Smooth muscle cell (in vitro differentiated cells): ENCODE results near the gene ACADVL. TPM values are rescaled to one million over a fixed set of nuclear protein-coding genes. Genes with fewer than 3 reads are reported as not detected.

Experiments used
- DNase-seq: peaks from one replicate; lab custom pipeline; 2025; ENCODE audit not compliant: unreplicated experiment; lab: John Stamatoyannopoulos, UW
- H2AFZ ChIP-seq: fragments of 200-600 bp; sonication (generic); 2 replicates; pipeline ENCODE4 v1.6.0; 2016; ENCODE audit warnings: antibody characterized with exemption, low read depth, mild to moderate bottlenecking
- H3F3A ChIP-seq: fragments of 200-600 bp; sonication (generic); 2 replicates; pipeline ENCODE4 v1.6.0; 2017; ENCODE audit warnings: antibody characterized with exemption, low read depth
- H3K27ac ChIP-seq: fragments of 200-600 bp; sonication (generic); 2 replicates; pipeline ENCODE4 v1.5.1; 2016; ENCODE audit warnings: low read depth, mild to moderate bottlenecking
- H3K27me3 ChIP-seq: fragments of 200-600 bp; sonication (generic); 2 replicates; pipeline ENCODE4 v1.6.1; 2016; ENCODE audit warnings: low read depth, mild to moderate bottlenecking
- H3K36me3 ChIP-seq: fragments of 200-600 bp; sonication (generic); 2 replicates; pipeline ENCODE4 v1.5.1; 2016; ENCODE audit warnings: low read depth
- H3K4me1 ChIP-seq: fragments of 200-600 bp; sonication (generic); 2 replicates; pipeline ENCODE4 v1.5.1; 2016; ENCODE audit warnings: low read depth
- H3K4me2 ChIP-seq: fragments of 200-600 bp; sonication (generic); 2 replicates; pipeline ENCODE4 v1.6.0; 2016; ENCODE audit warnings: mild to moderate bottlenecking
- H3K4me3 ChIP-seq: fragments of 200-600 bp; sonication (generic); 2 replicates; pipeline ENCODE4 v1.5.1; 2016; ENCODE audit warnings: mild to moderate bottlenecking
- H3K79me2 ChIP-seq: fragments of 200-600 bp; sonication (generic); 2 replicates; pipeline ENCODE4 v1.6.0; 2016; ENCODE audit warnings: low read depth, mild to moderate bottlenecking
- H3K9ac ChIP-seq: fragments of 200-600 bp; sonication (generic); 2 replicates; pipeline ENCODE4 v1.6.0; 2016; ENCODE audit warnings: low read depth
- H3K9me3 ChIP-seq: fragments of 200-600 bp; sonication (generic); replicated peaks from 2 replicates; pipeline ENCODE4 v1.5.1; 2016; ENCODE audit warnings: low read depth
- H4K20me1 ChIP-seq: fragments of 200-600 bp; sonication (generic); 2 replicates; pipeline ENCODE4 v1.6.0; 2016; ENCODE audit warnings: low read depth
- WGBS: methylation state at CpG from one replicate; pipeline ENCODE4 v1.1.7; 2016; ENCODE audit warnings: low lambda C conversion rate; 5-methylcytosine and 5-hydroxymethylcytosine counted together
- polyA plus RNA-seq: library from polyadenylated mRNA; unstranded; fragments of >200 nt; fragmentation: Nextera tagmentation; extraction: Ambion mirVana; gene quantifications from 2 replicates; pipeline ENCODE4 v1.2.1, GENCODE V29; 2016
- total RNA-seq: library from RNA; depleted of rRNA; stranded (reverse); fragments of >200 nt; gene quantifications from 2 replicates; pipeline ENCODE4 v1.2.3, GENCODE V29; 2014
- TF ChIP-seq, protein P1 (sequence below): fragments of 200-600 bp; sonication (generic); IDR thresholded peaks from 2 replicates; pipeline ENCODE4 v1.5.1; 2017; ENCODE audit warnings: borderline replicate concordance, mild to moderate bottlenecking, antibody characterized with exemption; ENCODE audit not compliant: insufficient read depth, poor library complexity, severe bottlenecking

Gene ACADVL
- total and polyA plus RNA-seq, 2 experiments from 2014 or later: 185 to 331 TPM

DNA sequence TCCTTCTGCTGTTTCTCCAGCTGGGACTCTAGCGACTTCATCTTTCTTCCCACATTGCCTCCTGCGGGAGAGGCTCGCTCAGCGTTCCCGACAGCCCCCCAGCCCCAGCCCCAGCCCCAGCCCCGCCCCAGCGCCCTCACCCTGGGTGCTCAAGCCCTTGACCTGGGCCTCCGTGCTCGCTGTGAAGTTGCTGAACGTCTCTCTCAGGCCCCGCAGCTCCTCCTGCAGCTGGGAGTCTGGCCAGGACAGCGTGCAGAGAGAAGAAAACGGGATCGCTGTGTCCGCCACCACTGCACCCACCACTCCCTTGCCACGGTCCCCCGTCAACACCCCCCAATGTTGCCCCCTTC lies 42.9 kb upstream of the ACADVL start:
- Histone ChIP-seq H3K79me2 (no peaks in the 10 kb centered on the region), H3K4me1 (no peaks in the 10 kb centered on the region), H3K27ac (no peak overlapping the region), H3K4me3 (peak overlapping the region; percentile 59), H3F3A (no peaks in the 10 kb centered on the region), H3K9me3 (no peaks in the 10 kb centered on the region), H3K4me2 (peak overlapping the region; percentile 90), H4K20me1 (no peaks in the 10 kb centered on the region), H3K9ac (peak overlapping the region; percentile 73), H3K27me3 (no peaks in the 10 kb centered on the region), H2AFZ (no peak overlapping the region), H3K36me3 (no peaks in the 10 kb centered on the region)
- TF ChIP-seq, protein P1, sequence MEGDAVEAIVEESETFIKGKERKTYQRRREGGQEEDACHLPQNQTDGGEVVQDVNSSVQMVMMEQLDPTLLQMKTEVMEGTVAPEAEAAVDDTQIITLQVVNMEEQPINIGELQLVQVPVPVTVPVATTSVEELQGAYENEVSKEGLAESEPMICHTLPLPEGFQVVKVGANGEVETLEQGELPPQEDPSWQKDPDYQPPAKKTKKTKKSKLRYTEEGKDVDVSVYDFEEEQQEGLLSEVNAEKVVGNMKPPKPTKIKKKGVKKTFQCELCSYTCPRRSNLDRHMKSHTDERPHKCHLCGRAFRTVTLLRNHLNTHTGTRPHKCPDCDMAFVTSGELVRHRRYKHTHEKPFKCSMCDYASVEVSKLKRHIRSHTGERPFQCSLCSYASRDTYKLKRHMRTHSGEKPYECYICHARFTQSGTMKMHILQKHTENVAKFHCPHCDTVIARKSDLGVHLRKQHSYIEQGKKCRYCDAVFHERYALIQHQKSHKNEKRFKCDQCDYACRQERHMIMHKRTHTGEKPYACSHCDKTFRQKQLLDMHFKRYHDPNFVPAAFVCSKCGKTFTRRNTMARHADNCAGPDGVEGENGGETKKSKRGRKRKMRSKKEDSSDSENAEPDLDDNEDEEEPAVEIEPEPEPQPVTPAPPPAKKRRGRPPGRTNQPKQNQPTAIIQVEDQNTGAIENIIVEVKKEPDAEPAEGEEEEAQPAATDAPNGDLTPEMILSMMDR: no peak
- DNase-seq: no peak
- WGBS: 1% methylated on average over 11 of the region's 17 CpGs

DNA sequence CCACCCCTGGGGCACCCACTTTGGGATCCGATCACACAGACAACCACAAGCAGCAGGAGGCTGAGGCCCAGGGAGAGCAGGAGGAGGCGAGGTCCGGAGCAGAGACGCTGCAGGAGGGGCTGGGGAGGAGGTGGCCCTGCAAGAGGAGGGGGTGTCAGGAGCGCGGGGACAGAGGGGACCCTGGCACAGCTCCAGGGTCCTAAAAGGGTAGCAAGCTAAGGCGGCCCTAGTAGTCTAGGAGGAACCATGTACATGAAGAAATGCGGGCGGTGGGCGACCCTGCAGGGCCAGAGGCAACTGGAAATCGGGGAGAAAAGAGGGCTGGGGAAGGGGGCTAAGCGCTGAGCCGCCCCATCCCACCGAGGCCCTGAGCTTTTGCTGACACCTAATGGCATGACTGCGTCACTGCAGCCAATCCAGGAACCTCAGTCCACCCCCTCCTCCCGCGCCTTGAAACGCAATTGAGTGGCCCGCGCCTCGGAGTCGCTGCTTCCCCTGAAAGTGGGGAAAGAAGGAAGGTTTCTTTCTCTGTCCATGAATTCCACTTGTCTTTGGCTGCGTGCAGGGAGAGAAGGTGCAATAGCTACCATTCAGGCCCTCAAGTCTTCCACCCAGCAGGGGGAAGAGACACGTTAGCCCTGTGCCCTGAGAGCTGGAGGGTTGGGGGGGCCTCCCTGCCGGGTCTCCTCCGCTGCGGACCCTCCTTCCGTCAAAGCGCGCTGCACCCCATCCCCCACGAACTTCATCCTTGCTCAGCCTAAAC lies 42.4 kb upstream of the ACADVL start:
- Histone ChIP-seq H3F3A (no peaks in the 10 kb centered on the region), H3K4me2 (peak overlapping the region; percentile 90), H4K20me1 (no peaks in the 10 kb centered on the region), H3K4me3 (peak overlapping the region; percentile 59), H3K36me3 (no peaks in the 10 kb centered on the region), H3K27ac (peak overlapping the region; percentile 9), H3K9me3 (no peaks in the 10 kb centered on the region), H3K27me3 (no peaks in the 10 kb centered on the region), H2AFZ (peak overlapping the region; percentile 36), H3K4me1 (no peaks in the 10 kb centered on the region), H3K9ac (peak overlapping the region; percentile 73), H3K79me2 (no peaks in the 10 kb centered on the region)
- 1% methylated on average over 30 of the region's 31 CpGs for WGBS
- peak; percentile 27 for DNase-seq
- TF ChIP-seq, protein P1: peak; percentile 77

DNA sequence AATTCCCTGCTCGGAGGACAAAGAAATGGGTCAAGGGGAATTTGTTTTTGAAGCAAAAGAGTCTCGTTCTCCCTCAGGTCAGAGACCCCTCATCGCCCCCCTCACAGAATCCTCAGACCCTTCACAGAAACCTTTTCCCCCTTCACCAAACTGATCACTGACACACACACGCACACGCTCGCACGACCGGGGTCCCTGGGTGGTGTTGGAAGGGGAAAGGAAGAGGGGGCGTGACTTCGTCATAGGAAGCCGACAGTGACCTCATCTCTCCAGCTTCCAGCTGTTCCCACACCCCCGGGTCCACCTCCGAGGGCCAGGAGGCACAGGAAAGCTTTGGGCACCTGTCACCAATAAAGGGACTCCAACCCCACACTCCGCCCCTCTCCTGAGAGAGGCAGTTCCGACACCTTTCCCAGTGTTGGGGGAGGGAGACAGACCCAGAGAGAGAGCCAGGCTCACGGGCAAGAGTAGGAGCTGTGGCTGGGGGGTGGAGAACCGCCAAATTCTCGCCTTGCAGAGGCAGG lies 41.7 kb upstream of the ACADVL start:
- TF ChIP-seq, protein P1: no peak
- H3K9ac ChIP-seq: peak overlapping the region; percentile 71
- no peak for DNase-seq
- H3K4me3 ChIP-seq: peak overlapping the region; percentile 59
- H3F3A ChIP-seq: no peaks in the 10 kb centered on the region
- no peaks in the 10 kb centered on the region for H3K4me1 ChIP-seq
- peak overlapping the region; percentile 9 for H3K27ac ChIP-seq
- no peaks in the 10 kb centered on the region for H3K9me3 ChIP-seq
- no peaks in the 10 kb centered on the region for H4K20me1 ChIP-seq
- H3K4me2 ChIP-seq: peak overlapping the region; percentile 90
- no peaks in the 10 kb centered on the region for H3K36me3 ChIP-seq
- H3K79me2 ChIP-seq: no peaks in the 10 kb centered on the region
- WGBS: 4% methylated on average over 18 of the region's 18 CpGs
- peak overlapping the region; percentile 36 for H2AFZ ChIP-seq
- no peaks in the 10 kb centered on the region for H3K27me3 ChIP-seq

DNA sequence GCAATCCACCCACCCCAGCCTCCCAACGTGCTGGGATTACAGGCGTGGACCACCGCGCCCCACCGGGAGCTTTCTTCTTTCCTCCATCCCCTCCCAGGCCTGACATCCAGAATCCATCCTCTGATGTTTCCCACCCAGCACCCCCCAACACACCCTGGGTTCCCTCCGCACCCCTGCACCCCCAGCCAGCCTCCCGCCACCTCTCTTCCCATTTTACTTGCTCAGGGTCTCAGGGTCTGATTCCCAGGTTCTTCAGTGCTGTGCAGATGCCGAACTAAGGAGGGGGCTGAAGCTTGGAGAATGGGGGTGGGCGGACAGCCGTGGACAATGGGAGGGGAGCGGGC lies 40.8 kb upstream of the ACADVL start:
- H3K9me3 ChIP-seq: no peaks in the 10 kb centered on the region
- no peaks in the 10 kb centered on the region for H3F3A ChIP-seq
- H4K20me1 ChIP-seq: no peaks in the 10 kb centered on the region
- H3K79me2 ChIP-seq: no peaks in the 10 kb centered on the region
- TF ChIP-seq, protein P1: no peak
- no peak overlapping the region for H2AFZ ChIP-seq
- H3K27ac ChIP-seq: no peak overlapping the region
- no peaks in the 10 kb centered on the region for H3K36me3 ChIP-seq
- no peaks in the 10 kb centered on the region for H3K27me3 ChIP-seq
- no peak for DNase-seq
- H3K4me1 ChIP-seq: no peaks in the 10 kb centered on the region
- no peak overlapping the region for H3K4me3 ChIP-seq
- H3K9ac ChIP-seq: no peak overlapping the region
- 96% methylated on average over 8 of the region's 11 CpGs for WGBS
- no peak overlapping the region for H3K4me2 ChIP-seq
